Activated CD8-positive, alpha-beta memory T cell treated with anti-CD3 and anti-CD28 coated beads, Interleukin-2, amount 50 U/mL, for 48 hours (primary cell): Measurements from ENCODE around the gene PRDM16.
"Not testable (repeated sequence)": the region's sequence is repeated elsewhere in the genome, so short reads cannot be mapped to it uniquely, and the experiment has no call there.

ENCODE experiments used
- DNase-seq: peaks from one replicate; pipeline ENCODE4 v3.0.0-alpha.2; 2020

PRDM16 gene

DNA sequence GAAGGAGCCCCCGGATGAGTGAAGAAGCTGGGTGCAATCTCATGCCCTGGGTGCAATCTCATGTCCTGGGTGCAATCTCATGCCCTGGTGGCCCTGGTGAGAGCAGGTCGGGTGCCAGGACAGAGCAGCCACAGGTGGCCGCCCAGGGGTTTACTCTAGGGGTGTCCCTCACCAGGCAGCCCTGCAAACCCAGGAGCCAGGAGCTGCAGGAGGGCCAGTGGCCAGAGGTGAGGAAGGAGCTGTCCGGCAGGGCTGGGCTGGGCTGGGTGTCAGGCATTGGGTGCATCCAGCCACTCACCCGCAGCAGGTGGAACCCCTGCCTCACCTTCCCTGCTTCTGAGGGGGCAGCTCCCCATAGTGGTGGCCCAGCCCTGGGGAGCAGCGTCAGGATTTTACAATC is 79.2 kb downstream of the PRDM16 start:
- no peak for DNase-seq

DNA sequence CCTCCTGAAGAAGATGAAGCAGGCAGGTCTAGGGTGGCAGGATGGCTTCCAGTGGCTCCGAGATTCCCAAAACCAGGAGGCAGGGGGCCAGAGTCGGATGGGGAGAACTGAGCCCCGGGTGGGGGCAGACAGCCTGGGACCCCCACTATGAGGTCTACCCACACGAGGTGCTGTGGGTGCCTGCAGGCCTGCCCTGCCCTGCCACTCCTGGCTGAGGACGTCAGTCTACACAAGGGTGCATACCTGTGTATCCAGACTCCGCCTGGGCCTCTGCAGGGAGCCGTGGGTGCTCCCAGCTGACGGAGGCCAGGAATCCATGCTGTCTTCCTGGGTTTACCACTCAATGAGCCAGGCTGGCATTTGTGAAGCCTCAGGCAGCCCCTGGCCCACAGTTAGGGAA is 80.3 kb downstream of the PRDM16 start:
- DNase-seq, result no peak

DNA sequence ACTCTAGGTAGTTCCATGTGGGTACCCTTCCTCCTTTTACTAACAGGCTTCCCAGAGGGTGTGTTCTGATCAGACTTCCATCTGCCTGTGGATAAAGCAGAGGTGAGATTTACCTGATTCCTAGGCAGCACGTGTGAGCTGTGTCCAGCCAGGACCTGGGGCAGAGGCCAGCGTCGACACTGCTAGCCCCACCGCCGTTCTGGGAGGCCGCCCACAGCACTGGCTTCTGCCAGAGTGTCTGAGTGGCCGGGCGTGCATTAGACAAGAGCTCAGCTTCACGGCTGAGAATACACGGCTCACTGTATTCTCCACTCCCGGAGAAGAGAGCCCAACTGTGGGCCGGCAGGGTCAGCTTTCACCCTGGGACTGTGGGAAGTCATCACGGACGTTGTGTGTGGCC is 82.5 kb downstream of the PRDM16 start:
- DNase-seq, result no peak

DNA sequence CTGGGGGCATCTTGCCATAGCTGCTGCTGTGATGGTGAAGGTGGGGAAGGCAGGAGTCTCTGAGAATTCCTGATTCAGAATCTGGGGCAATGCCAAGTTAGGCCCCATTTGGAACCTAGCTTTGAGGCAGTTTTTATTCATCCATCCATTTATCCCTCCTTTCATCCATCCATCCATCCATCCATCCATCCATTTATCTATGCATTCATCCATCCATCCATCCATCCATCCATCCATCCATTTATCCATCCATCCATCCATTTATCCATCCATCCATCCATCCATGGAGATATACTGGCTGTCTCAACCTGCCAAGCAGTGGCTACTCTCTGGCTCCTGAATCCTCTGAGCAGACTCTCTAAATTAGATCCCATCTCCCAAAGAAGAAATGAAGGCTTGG is 83.1 kb downstream of the PRDM16 start:
- DNase-seq, result no peak

DNA sequence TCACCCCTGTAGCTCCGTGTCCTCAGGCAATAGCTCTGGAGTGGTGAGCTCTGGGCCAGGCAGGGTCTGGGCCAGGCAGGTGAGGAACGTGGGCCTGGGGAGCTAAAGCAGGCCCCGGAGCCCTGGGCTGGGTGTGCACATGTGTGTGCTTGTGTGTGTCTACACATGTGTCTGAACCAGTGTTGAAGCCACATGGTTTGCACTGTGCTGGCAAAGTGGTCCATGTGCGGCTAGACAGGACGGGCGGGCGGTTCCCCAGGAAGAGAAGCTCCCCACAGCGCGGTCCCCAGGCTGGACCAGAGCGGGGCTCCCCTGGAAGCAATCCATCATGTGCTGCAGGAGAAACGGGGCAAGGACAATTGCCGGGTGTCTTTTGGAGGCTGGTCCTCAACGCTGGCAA is 84.2 kb downstream of the PRDM16 start:
- DNase-seq, result no peak

DNA sequence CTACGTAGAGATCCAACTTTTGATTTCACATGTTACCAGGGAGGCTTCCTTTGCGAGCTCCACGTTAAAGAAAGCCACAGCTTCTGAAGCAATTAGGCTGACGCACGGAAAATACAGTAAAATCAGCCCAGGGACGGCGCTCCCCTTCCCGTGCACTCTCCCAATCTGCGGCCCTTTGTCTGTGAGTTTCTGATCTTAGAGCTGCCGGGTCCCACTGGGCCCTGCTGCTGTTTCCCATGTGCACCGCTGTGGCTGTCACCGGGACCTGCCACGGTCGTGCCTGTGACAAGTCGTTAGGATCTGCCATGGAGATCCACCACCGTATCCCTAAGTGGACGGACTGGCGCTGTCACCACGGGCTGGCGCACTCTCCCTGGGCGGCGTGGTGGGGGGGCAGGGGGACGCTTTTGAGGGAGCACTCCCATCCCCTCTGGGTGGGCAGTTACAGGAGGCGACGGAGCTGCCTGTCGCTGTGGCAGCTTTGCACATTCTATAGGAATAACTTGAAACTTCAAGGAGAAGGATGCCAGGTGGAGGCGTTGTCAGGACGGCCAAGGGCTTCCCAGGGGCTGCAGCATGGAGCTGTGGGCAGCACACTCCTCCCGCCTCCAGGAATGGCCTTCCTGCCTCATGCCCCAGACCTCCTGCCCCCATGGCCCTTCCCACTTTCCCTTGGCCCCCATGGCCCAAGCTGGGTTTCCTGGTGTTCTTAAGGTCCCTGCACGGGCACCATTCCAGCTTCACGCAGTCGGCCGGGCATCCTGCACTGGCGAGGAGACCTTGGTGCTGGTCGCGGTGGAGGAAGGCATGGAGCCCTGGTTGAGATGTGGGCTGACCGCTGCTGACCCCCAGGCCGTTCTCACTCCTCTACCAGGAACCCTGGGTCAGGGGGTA is 85.1 kb downstream of the PRDM16 start:
- DNase-seq, result no peak

DNA sequence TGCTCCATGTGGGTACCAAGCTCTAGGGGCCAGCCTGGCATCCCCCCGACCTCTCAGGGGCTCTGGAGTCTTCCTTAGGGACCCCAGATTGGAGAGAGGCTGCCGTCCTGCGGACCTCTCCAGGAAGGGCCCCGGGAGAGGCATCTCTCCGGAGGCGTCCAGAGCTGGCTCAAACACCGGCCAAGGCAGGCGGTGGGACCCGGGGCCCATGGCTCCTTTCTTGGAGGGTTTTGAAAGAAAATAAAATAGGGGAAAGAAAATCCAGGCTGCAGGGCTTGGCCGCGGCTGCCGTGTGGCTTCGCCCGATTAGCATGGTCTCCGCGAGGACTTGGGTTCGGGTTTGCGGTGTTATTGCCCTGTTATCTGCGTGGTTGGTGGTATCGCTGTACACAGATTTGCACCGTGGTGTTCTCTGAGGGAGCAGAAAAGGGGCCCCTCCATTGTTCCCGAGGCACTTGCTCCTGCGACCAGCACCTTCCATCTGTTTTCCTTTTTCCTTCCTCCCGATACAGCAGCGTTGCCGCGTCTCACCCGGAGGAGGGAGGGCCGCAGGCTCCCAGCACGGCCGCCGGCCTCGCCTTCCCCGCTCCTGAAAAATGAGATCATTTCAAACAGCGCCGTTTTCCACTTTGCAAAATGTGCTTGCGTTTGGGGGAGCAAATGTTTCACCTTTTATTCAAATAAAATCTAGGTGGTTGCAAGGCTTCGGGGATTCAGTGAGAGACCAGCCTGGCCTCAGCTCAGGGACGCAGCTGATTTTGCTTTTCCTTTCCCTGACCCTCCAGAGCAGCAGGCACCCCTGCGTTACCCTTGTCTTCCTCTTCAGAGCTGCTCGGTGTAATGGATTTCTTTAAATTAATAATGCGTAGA is 86.3 kb downstream of the PRDM16 start:
- no peak for DNase-seq

DNA sequence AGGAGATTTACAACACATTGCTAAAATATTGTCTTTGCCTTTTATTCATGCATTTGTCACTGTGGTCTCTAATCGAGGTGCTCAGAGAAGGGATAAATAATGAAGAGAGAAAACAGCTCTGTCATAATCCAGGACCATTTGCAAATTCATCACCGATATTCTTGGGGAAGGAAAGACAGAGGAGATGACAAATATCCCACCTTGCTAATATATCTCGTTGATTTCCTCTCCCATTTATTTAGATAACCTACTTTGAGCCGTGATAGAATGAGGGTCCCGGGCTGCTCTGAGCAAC is 86.9 kb downstream of the PRDM16 start:
- DNase-seq, result no peak

DNA sequence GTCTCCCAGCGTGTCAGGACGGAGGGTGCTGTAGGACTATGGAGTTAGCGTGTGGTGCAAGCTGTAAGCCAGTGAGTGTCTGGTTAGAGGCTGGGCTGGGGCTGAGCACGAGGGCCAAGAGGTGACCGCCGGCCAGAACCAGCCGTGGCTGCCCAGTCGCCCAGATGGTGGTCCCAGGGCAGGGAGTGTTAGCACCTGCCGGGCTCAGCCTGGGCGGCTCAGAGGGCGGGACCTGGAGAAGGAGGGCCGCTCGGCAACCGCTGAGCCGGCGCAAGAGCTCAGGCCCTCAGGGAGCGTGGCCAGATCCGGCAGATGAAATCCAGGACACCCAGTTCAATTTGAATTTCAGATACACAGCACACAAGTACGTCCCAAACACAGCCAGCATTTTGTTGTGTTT is 87.9 kb downstream of the PRDM16 start:
- DNase-seq, result no peak

DNA sequence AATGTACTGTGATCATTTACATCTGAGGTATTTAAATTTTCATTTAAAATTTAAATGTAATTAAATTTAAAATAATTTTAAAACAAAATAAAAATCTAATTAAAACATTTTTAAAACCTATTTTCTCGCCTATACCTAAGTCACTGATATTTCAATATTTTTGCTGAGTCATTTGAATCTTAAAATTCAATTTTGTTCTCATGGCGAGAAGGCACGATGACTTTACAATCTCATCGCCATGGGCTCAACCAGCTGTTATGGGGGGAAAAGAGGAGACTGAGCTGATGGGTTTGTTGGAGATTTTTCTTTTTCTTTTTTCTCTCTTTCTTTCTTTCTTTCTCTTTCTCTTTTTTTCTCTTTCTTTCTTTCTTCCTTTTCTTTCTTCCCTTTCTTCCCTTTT is 89.3 kb downstream of the PRDM16 start:
- no peak for DNase-seq

DNA sequence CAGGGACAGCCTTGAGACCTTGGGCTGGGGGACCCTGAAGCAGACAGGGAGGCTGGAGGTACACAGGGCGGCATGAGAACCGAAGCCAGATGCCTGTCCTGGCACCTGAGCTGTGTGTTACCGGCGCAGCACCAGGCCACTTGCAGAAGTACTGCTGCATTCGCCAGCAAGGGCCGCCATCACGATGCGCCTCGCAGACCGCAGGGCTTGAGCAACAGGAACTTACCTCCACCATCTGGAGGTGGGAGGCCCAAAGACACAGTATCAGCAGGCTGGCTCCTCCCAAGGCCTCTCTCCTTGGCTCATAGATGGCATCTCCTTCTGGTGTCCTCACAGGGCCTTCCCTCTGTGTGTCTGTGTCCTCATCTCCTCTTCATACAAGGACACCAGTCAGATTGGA is 90.1 kb downstream of the PRDM16 start:
- no peak for DNase-seq

DNA sequence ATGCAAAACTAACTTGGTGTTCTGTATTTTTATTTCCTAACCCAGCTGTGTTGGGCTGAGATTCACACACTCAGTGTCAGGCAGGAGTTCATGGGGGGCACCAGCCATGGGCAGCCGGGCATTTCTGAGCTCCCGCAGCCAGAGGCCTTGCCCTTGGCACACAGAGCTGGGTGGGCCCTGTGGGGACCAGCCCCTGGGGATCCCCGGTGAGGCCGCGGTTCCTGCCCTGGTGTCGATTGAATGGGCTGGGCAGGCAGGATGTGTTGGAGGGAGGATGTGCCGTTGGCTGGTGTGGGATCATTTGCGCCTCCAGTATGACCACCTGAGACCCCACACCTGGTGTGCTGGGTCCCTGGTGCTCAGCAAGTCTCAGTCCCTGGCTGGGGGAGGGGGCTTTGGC is 91.0 kb downstream of the PRDM16 start:
- DNase-seq, result no peak

DNA sequence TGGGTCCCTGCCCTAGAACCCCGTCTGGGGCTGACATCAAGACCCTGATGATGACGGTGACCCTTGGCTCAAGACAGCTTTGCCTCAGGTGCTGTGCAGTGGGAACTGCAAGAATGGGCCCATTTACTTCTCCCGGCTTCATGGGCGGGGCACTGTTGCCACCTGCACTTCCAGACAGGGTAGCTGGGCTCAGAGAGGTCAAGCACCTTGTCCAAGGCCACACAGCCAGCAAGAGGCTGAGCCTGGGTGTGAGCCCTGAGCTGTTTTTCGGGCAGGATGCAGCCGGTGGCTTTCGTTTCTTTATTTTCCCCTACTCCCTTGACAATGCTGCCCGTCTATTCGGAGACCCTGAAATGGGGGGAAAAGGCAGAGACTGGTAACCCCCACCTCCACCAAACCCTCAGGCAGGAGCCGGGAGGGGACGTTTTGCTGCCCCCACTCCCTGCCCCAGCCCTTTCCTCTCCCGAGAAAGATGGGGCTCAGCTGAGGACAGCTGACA is 91.7 kb downstream of the PRDM16 start:
- DNase-seq, result no peak

DNA sequence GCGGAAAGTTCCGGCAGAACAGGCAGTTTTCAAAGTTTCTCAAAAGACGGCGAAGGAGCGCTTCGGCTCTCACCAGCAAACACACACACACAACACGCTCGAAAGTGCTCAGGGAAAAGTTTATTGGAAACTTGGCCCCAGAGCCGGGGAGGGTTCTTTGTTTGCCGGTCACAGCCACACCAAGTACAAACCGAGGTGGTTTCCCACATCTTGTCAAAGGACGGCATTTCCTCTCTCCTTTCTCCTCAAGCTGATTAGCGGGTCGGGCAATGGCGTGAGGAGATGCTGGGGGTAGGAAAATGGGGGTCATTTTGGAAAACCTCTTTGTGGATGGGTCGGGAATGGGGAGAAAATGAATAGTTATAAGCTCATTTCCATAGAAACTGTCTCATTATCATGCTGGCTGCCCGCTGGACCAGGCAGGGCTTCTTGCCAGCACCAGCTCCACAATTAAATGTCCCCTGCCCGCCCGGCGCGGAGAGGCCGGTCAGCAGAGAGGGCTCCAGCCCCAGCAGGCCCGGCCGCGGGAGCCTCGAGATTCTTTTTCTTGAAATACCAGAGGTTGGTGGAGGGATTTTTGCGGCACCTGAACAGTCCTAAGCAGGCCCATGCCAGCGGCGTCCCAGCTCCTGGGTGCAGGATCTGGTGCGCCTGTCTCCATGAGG is 92.3 kb downstream of the PRDM16 start:
- no peak for DNase-seq

DNA sequence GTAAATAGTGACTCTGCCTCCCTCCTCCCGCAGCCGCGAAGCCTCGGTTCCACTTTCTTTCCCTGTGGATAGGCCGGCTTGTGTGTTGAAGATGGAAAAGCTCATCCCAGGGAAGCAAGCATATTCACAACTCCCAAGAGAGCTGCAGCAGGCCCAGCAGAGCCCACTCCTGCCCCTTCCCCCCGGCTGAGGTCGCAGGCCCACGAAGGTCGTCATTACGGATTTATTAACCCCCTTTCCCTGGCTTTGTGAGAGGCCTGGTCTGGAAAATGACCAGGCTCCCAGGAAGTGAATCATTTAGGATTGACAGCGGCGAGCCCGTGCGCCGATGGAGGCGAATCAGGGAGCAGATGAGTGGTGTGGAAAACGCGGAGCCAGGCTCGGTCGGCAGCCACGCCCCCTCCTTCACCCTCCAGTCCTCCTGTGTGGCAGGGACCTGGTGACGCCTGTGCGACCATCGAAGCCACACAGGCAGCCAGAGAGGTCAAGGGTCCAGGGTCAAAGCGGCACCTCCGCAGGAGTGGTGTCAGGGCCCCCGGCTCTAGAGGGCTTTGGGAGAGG is 93.4 kb downstream of the PRDM16 start:
- DNase-seq, result no peak

DNA sequence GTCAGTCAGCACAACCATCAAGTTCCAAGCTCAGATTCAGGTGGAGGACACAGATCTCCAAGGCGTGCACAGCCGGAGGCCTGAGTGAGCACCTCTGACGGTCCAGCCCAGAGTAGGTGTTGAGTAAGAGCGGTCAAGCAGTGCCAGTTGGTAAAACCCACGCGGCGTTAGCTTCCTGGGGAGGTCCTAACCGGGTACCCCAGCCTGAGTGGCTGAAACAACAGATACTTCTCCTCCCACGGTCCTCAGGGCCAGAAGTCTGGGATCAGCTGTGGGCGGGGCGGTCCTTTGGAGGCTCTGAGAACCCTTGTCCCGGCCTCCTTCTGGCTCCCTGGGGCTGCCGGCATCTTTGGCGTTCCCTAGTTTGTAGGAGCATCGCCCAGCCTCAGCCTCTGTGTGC is 94.4 kb downstream of the PRDM16 start:
- DNase-seq, result no peak

DNA sequence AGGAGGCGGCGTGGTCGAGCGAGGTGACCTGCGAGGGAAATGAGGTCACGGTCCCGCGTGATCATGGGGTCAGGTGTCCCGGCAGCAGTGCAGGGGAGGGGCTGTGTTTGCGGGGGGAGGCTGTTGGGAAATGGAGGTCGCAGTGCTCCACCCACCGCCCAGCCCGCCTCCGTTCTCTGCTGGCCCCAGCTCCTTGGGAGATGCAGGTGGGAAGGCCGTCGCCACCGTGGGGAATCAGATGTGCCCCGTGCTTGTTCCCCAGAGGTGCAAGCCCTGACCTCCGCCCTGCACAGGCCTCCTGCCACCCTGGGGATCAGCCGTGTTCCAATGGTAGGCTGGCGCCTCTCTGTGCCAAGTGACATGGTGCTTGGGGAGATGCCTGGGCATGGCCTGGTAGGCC is 95.7 kb downstream of the PRDM16 start:
- no peak for DNase-seq

DNA sequence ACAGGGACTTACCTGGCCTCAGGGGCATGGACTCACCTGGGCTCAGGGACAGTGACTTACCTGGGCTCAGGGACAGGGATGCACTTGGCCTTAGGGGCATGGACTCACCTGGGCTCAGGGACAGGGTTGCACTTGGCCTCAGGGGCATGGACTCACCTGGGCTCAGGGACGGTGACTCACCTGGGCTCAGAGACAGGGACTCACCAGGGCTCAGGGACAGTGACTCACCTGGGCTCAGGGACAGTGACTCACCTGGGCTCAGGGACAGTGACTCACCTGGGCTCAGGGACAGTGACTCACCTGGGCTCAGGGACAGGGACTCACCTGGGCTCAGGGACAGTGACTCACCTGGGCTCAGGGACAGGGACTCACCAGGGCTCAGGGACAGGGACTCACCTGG is 96.2 kb downstream of the PRDM16 start:
- DNase-seq, result not testable (repeated sequence)

DNA sequence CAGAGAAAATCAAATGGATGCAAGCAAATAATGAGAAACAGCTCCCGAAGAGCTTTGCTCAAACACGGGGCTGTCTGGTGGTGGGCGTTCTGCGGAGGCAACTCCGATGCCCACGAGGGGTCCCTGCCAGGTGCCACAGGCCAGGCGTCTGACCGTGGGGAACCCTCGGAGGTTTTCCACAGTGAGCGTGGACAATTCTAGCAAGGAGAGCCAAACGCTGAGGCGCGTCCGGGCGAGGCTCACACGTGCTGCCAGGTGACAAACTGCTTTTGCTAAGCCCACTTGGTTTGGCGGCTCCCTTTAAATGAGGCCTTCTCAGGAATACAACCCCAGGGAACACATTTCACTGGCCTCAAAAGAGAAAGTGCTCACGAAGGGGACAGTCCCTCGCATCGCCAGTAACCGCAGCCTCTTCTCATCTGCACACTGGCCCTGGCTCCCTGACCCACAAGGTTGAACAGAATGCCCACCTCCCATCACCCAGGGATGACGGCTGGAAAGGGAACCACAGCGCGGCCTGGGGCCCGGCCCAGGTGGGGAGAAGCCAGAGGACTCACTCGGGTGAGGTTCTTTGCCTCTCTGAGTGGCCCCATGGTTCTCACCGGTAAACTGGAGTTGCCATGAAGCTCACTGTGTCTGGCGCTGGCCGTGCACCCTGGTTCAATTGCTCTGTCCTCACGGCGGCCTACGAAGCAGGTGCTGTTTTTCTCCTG is 97.4 kb downstream of the PRDM16 start:
- DNase-seq, result no peak

DNA sequence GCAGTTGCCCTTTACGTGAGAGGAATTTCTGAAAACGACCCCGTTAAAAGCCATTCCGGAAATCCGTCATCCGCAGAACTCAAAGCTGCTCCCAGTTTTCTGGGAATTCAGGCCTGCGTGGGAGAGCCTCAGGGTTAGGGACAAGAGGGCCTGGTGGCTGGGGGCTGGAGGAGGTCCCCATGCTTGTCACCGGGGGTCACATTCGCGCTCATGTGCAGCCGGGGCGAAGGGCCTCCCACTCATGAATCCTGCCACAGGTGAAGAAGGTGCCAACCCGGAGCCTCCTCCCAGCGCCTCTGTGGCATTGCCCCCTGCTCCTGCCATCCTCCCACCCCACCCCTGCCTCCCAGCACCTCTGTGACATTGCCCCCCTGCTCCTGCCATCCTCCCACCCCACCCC is 98.3 kb downstream of the PRDM16 start:
- DNase-seq, result no peak

DNA sequence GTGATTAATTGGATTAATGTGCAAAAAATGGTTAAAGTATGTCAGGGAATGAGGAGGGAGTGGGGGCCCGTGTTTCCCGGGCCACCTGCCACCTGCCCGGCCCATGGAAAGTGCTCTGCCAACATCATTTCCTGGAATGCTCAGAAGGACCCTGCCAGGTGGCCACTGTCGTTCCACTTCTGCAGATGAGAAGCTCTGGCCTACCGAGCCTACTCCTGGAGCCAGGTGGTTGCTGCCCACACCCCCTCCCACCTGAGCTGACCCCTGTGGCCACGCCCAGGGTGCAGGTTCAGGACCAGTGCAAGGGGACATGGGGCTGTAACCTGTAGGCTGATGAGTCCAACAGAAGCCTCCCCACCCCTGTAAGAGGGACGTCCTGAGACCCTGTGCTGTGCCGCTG is 99.7 kb downstream of the PRDM16 start:
- no peak for DNase-seq

DNA sequence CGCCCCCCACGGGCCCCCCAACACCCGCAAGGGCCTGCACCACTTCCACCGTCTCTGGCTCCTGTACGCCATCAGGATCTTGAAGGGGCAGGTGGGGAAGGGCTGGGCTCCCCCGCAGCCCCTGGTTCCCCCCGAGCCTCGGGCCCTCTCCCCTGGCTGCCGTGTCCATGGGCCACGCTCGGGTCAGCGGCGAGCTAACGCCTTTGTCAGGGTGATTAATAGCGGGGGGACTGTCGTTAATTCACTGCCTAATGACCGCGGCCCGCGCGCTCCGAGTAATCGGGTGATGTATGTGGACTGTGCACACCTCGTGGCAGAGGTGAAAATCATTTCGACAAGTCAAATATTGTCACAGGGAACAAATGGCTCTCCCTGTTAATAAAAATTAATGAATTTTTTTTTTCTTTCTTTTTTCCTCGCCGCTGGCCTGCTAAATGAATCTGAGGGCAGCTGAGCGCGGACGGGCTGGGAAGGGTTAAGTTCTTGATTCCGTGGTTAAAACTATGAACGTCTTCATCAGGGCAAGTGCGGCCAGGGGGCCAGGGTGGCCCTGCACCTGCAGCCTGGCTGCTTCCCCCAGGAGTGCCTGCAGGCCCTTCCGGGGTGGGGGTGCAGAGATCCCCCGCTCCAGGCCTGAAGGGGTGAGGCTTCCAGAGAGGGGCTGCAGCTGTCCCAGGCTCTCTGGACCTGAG is 100.8 kb downstream of the PRDM16 start:
- DNase-seq, result no peak
